ENCODE results near the gene NTSR1.

The NTSR1 gene

DNA sequence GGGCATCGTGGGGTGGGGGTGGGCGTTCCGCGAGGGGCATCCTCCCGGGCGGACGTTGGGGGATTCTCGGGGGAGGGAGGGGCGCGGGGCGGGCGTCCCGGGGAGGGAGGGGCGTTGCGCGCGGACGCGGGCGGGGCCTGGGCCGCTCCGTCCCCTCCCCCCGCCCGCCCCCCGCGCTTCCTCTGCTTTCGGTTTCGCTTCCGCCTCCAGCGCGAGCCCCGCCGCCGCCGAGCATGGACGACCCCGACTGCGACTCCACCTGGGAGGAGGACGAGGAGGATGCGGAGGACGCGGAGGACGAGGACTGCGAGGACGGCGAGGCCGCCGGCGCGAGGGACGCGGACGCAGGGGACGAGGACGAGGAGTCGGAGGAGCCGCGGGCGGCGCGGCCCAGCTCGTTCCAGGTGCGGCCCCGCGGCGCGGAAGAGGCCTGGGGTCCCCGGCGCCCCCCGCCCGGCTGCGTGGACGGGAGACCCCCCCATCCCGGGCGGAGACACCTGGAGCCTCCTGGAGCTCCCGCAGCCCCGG, 96.1 kb downstream of the NTSR1 start, which contains the start of gene OGFR:
Gene OGFR, plus strand, starts transcription at position 209 of the 528 bp plus-strand sequence. Its CDS starts 25 bp downstream, at position 234.
- no peak for DNase-seq (ENCODE audit: low spot score)

DNA sequence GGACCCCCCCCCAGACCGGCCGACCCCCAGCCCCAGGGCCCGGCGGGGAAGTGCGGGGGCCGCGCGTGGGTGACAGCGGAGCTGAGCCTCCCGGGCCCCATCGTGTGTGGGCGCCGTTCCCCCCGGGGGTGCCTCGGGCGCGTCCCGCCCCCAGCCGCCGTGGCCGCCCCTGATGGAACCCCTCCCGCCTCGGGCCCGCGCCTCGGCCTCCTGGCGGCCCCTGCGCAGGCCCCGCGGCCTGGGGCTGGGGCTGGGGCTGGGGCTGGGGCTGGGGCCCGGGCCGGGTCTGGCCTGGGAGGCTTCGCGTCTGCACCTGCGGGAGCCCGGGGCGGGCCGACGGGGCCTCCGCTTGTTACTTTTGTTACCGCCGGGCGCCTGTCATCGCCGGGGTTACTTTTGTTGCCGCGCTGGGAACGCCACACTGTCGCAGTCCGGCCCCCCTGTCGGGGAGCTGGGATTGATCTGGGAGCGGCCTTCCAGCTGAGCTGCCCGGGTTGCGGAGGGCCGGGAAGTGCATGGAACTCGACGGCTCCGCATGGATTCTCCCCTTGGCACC, 96.6 kb downstream of the NTSR1 start:
- no peak for DNase-seq (ENCODE audit: low spot score)

DNA sequence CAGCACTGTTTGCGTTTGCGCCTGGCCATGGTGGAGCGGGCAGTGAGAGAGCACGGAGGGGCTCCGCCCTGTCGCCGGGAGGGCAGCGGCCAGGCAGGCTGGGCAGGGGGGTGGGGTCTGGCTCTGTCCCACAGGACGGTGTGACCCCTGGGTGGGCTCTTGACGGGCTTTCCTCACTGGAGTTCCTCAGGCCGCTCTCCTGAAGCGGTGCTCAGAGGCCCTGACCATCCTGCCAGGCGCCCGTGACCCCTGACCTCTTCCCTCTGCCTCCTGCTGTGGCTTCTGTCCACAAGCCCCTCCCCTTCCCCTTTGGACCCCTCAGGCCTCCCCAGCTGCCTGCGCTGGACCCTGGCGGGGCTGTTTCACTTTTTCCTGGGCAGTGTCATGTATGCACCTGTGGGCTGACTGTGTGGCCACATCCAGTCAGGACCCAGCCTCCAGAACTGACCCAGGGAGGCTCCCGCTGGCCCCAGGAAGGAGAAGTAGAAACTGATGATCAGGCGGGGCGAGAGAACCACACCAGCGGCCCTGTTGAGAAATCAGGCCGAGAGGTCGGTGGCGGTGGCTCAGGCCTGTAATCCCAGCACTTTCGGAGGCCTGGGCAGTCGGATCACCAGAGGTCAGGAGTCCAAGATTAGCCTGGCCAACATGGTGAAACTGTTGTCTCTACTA, 97.2 kb downstream of the NTSR1 start:
- DNase-seq (ENCODE audit: low spot score), result peak; percentile 83

DNA sequence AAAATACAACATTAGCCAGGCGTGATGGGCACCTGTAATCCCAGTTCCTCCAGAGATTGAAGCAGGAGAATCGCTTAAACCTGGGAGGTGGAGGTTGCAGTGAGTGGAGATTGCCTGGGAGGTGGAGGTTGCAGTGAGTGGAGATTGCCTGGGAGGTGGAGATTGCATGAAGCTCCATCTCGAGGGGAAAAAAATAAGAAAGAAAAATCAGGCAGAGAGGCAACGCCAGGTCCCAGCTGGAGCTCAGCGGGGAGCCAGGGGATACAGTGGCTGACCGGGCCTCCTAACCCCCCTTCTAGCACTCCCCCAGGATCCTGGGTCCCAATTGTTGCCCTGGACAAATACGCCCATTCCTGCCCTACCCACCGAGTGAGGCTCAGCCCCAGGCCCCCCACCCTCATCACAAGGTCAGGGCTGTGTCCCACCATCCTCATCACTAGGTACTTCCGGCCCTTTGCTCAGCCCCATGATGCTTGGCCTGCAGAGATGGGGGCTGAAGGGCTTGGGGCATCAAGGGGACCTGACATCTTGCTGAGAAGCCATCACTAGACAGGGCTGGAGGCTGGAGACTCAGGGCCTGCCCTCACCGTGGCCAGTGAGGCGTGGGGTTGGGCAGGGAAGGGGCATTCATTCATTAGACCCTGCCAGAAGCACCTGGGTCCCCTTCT, 97.9 kb downstream of the NTSR1 start:
- no peak for DNase-seq (ENCODE audit: low spot score)

DNA sequence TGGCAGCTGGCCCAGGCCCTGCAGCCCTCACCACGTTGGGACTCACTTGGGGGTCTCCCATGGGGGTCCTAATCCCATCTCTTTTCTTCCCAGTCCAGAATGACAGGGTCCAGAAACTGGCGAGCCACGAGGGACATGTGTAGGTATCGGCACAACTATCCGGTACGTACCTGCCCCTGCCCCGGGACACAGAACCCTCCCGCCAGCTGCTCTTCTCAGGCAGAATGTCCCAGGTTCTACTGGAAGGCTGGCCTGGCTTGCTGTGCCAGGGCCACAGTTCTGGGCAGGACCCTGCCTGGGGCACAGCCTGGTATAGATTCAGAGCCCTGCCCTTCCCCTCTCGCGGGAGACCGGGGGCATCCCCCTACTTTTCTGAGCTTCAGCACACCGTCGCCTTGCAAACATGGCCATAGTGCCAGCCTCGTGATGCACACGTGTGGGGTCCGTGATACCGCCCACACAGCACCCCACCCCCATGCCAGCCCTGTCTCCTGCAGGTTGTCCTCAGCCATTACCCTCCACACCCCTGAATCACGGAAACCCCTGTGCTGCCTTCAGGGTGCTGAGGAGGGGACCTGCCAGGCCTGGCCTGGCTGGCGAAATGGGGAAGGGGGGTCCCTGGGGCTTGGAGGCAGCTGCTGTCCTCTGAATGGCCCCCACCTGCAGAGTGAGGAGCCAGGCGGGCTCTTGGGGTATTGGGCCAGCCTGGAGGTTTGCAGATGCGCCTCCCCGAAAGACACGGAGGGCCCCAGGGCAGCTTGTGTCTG, 99.0 kb downstream of the NTSR1 start:
- DNase-seq (ENCODE audit: low spot score), result no peak

DNA sequence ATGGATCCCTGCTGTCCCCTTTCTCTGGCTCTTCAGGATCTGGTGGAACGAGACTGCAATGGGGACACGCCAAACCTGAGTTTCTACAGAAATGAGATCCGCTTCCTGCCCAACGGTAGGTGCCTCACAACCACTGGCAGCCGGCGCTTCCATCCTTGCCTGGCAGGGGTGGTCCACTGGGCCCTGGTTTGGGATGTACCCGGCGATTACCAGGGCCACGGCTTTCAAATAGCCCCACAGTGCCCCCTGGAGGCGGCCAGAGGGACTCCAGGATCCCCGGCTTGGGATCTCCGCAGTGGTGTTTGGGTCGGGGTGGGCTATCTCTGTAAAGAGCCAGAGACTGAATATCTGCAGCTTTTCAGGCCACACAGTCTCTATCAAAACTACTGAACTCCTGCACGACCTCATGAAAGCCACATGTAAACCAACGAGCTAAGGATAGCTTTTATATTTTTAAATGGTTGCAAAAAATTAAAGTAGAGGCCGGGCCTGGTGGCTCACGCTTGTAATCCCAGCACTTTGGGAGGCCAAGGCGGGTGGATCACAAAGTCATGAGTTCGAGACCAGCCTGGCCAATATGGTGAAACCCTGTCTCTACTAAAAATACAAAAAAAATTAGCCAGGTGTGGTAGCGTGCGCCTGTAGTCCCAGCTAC, 99.7 kb downstream of the NTSR1 start:
- DNase-seq (ENCODE audit: low spot score), result peak; percentile 87

DNA sequence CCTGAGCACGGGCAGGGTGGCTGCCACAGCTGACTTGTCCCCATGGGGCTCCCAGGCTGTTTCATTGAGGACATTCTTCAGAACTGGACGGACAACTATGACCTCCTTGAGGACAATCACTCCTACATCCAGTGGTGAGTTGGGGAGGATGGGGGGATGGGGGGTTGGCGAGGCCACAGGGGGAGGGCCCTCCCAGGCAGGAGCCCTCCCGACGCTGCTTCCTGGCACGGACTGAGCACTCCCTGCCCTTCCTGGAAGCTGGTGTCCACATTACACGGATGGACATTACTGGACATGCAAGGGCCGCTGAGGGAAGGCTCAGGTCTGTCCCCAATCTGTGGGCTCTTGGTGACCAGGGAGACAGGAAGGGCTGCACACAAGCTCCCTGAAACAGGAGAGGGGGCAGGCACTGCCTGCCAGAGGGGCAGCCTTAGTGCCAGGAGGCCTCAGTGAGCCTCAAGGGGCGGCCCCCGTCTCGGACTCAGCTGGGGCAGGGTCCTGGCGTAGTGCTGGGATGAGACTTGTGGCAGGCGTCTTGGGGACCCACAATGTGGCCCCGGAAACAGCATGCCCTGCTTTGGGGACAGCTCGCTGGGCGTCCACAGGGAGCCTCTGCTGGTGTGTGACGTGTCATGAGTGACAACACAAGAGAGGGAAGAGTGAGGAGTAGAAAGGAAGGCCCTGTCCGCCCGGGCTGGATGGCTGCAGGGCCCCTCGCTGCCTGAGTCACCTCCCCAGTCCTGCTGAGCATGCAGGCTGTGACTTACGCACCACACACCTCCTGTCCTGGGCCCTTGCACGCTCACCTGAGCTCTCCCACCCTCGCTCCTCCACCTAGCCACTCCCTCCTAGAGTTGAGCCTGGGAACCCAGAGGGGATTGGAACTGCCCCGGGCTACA, 101.1 kb downstream of the NTSR1 start:
- DNase-seq (ENCODE audit: low spot score), result no peak

DNA sequence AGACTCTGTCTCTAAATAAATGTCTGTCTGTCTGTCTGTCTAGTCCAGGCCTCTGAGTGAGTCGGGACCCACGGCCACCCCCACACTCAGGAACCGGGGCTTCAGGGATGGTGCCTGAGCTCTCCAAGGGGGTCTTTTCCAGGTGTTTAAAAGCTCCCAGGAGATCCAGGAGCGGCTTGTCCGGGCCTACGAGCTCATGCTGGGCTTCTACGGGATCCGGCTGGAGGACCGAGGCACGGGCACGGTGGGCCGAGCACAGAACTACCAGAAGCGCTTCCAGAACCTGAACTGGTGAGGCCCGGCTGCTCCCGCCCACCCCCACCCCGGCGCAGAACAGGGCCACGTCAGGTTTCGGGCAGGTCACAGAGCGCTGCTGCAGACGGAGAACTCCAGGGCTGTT, 102.7 kb downstream of the NTSR1 start:
- no peak for DNase-seq (ENCODE audit: low spot score)

DNA sequence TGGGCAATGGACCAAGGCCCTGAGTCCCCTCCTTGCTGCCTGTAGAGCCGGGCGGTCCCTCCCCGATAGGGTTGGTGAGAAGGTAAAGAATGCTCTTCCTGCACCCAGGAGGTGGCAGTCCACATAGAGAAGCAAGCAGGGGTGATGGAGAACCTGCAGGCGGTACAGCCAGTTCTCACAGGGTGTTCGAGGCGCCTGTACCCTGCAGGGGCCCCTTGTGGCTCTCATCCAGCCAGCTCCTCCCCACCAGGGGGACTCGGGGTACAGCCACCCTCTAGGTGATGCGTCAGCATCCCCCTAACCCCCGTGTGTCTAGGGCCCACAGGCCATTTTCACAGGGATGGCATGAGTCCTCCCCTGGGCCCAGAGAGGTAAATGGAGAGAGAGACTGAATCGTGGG, 103.1 kb downstream of the NTSR1 start:
- no peak for DNase-seq (ENCODE audit: low spot score)

Measured in ecto neural progenitor cell (in vitro differentiated cells).